Limb (tissue), 2 donors: ENCODE data around the gene PDIA2.

Experiments
- DNase-seq, 2 donors: peaks; one replicate each; pipeline ENCODE4 v3.0.0-alpha.2; 2016; ENCODE audit errors: extremely low spot score in 2 of 2

PDIA2 gene

DNA sequence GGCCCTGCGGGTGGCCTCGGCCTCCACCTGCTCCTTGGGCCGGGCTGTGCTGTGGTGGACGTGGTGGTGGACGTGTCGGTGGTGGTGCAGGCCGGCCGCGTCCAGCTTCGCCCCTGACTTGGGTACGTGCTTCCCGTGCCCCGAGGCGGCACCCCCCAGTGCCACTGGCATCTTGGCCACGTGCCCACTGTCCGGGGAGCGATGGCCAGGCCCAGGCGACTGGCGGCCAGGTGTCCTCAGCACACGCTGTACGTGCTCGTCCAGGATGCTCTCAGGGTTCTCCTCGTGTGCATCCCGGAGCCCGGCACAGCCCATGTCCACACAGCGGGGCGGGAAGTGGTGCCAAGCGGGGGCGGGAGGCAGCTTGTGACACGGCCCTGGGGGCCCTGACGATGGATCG, 14.9 kb downstream of the PDIA2 start:
- DNase-seq: no peak

- DNase-seq: no peak
Observed at GRCh38 chr16:301235-301634, 18.3 kb downstream of the PDIA2 start.

- no peak for DNase-seq
Observed at GRCh38 chr16:301950-302349, 19.0 kb downstream of the PDIA2 start.

GRCh38 chr16:303760-304505, 21.0 kb downstream of the PDIA2 start:
- DNase-seq: no peak

- DNase-seq: no peak
Observed at GRCh38 chr16:305916-306626, 23.1 kb downstream of the PDIA2 start.

DNA sequence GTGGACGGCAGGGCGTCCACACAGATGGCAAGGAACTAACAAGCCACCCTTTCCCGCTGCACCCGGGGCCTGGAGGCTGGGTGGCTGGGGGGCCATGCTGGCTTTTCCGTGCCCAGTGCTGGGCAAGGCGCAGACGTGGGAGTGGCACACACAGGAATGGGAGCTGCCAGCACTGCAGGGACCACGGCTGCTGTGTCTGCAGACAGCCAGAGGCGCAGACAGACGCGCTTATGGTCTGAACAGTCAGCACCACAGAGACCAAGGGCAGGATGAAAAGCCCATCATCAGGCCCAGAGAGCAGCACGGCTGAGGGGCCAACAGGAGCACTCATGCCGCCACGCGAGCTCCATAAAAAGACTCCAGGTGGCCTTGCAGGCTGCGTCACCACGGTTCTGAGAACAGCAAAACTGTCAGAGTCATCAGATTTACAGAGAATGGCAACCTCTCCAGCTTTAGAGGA, 24.0 kb downstream of the PDIA2 start:
- no peak for DNase-seq

GRCh38 chr16:307691-308312, 24.8 kb downstream of the PDIA2 start:
- DNase-seq: no peak

- DNase-seq: no peak
Observed at GRCh38 chr16:309476-309875, 26.5 kb downstream of the PDIA2 start.

DNA sequence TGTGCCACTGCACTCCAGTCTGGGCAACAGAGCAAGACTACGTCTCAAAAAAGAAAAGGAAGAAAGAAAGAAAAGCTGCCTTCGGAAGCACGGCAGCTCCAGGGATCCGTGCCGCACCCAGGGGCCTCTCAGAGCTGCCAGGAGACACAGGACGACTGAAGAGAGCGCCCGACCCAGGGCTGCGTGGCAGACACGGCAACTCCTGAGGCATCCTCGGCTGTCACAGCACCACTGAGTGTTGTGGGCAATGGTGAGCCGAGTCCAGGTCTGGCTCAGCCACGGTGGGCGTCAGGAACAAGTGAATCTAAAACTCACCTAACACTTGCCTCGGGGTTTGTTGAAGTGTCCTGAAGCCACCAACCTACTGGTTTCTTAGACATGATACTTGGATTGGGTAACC, 28.8 kb downstream of the PDIA2 start:
- no peak for DNase-seq

DNA sequence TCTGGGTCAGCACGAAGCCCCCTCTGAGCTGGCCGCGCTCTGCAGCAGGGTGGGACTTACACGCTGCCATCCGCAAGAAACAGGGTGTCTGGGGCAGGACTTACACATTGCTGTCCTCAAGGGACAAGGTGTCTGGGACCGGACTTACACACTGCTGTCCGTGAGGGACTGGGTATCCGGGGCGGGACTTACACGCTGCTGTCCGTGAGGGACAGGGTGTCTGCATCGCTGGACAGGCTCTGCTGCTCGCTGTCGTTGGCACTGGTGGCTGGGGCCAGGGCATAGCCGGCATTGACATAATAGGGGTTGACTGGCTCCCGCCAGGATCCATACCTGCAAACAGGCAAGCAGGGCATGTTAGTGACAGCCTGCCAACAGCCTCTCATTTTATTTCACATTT, 31.4 kb downstream of the PDIA2 start:
- no peak for DNase-seq

DNA sequence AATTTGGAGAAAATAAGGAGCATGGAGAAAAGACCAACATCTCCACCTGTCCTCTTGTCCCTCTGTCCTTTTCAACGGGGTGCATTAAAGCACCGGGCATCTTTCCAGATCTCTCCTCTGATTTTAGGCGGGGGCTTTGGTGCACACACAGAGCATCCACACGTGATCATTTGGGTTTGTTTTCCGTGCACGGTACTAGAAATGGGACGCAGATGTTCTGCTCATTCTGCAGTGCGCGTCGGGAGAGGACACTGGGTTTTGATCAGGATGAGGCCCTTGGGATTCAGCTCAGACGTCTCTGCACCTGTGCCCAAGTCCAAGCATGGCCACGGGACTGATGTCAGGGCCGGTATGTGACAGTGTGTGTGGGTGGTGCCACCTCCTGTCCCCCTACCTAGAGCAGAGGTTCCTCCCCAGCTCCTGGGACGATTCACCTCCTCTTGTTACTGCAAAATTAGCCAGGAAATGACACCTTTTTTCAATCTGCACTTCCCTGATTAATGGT, 31.9 kb downstream of the PDIA2 start:
- no peak for DNase-seq

DNA sequence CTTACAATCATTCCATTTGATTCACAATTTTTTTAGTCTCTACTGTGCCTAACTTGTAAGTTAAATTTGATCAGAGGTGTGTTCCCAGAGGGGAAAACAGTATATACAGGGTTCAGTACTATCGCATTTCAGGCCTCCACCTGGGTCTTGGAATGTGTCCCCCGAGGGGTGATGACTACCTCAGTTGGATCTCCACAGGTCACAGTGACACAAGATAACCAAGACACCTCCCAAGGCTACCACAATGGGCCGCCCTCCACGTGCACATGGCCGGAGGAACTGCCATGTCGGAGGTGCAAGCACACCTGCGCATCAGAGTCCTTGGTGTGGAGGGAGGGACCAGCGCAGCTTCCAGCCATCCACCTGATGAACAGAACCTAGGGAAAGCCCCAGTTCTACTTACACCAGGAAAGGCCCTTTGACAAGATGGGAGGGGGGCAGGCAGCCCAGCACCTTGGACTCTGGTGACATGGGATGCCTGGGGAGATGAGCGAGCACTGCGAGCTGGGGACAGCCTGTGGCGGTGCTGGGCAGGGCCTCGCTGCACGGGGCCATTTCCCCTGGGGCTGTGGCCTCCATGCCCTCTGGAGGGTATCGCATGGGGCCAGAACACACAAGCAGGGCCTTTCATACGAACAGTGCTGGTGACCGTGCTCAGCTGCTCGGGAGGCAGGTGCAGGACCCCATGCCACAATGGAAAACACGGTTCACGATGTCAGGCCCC, 33.9 kb downstream of the PDIA2 start:
- no peak for DNase-seq

- DNase-seq: no peak
Observed at GRCh38 chr16:317583-317982, 34.6 kb downstream of the PDIA2 start.

- no peak for DNase-seq
Observed at GRCh38 chr16:318628-319027, 35.7 kb downstream of the PDIA2 start.

- no peak for DNase-seq
Observed at GRCh38 chr16:320206-320605, 37.2 kb downstream of the PDIA2 start.

- DNase-seq: no peak
Observed at GRCh38 chr16:321532-321931, 38.6 kb downstream of the PDIA2 start.

DNA sequence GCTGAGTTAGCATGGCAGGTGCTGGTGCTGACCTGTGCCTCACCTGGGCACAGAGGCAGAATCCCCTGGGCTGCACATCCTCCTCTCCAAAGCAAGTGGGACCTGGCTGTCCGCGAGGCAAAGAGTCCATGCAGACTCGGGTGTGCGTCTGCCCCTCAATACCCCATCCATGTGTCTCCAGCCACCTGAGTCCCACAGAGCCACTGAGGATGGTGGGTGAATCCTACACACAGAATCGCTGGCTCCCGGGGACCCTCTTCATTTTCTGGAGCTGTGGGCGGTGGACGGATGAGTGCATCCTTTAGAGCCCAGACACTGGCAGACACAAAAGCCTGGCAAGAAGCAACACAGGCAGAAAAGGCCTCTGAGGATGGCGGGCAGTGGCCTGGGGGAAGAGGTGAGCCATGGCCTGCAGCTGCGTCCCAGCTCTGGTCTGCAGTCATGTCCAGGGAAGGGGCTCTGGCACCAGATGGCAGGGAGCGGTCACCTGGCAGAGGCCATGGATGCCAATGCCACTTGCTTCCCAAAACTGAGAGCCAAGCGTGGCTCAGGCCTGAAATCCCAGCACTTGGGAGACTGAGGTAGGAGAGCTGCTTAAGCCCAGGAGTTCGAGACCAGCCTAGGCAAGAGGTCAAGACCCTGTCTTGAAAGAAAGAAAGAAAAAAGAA, 39.6 kb downstream of the PDIA2 start:
- no peak for DNase-seq

DNA sequence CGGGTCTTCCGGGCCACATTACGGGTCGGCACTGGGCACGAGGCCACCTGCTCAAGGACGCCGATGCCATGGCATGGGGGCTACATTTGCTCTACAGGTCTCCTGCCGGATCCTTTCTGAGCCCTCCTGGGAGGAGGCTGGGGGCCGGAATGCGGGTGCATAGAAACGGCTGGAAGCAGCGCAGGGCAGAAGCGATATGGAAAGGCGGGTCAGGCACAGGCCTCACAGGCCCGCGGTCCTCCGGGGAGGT, 41.2 kb downstream of the PDIA2 start:
- no peak for DNase-seq

GRCh38 chr16:324451-325334, 41.7 kb downstream of the PDIA2 start:
- no peak for DNase-seq

DNA sequence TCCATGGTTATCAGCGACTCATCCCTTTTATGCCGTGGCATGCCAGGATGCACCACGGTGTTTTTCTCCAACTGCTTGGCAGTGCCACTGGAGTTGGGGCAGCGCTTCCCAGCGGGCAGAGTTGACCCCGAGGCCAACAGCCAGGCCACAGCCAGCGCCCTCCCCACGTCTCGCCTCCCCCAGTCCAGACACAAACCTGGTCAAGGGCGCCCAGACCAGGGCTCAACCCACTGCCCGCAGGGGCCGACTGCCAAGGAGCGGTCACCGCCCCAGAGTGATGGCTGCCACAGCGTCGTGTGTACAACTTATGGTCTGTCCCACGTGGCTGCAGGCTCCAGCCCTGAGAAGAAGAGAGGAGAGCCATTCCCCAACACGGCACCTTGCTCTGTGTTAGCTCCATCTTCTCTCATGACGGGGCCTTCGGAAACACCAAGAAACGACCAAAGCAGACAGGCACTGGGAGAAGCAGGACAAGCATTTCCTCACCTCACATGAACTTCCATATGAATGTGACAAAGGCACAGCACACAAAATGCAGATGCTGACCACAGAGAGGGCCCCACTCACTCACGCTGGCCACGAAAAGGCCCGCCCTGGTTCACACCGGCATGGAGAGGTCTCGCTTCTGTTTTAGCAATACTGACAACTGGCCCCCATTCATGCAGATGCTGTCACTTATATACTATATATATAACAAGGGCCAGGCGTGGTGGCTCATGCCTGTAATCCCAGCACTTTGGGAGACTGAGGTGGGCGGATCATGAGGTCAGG, 42.6 kb downstream of the PDIA2 start:
- DNase-seq: no peak
